Central memory CD8-positive, alpha-beta T cell (primary cell): ENCODE measurements around the gene AFM.

Source experiments
- ATAC-seq: fragments of 150-1000 bp; cut with Tn5 transposase; replicated peaks from 2 replicates; pipeline ENCODE4 v1.10.0; 2022; ENCODE audit warnings: mild to moderate bottlenecking, moderate FRiP score, moderate number of reproducible peaks; ENCODE audit not compliant: poor library complexity, severe bottlenecking; ENCODE audit errors: extremely low read depth
- DNase-seq, 2 donors: peaks; one replicate each; pipeline ENCODE4 v3.0.0; 2021; ENCODE audit warnings: low spot score in 2 of 2
- H3K27ac Mint-ChIP-seq: one replicate; pipeline ENCODE4 v1.8.0; 2022; ENCODE audit warnings: low read depth, mild to moderate bottlenecking, moderate library complexity, mixed read lengths
- H3K27me3 Mint-ChIP-seq: one replicate; pipeline ENCODE4 v1.8.0; 2022; ENCODE audit warnings: mixed read lengths
- H3K36me3 Mint-ChIP-seq: one replicate; pipeline ENCODE4 v1.8.0; 2022; ENCODE audit warnings: mild to moderate bottlenecking, moderate library complexity, mixed read lengths; ENCODE audit not compliant: insufficient read depth
- H3K4me1 Mint-ChIP-seq: one replicate; pipeline ENCODE4 v1.8.0; 2022; ENCODE audit warnings: mixed read lengths
- H3K4me3 Mint-ChIP-seq: one replicate; pipeline ENCODE4 v1.8.0; 2022; ENCODE audit warnings: mild to moderate bottlenecking, moderate library complexity, mixed read lengths
- H3K9me3 Mint-ChIP-seq: one replicate; pipeline ENCODE4 v1.8.0; 2022; ENCODE audit warnings: mixed read lengths

AFM gene

DNA sequence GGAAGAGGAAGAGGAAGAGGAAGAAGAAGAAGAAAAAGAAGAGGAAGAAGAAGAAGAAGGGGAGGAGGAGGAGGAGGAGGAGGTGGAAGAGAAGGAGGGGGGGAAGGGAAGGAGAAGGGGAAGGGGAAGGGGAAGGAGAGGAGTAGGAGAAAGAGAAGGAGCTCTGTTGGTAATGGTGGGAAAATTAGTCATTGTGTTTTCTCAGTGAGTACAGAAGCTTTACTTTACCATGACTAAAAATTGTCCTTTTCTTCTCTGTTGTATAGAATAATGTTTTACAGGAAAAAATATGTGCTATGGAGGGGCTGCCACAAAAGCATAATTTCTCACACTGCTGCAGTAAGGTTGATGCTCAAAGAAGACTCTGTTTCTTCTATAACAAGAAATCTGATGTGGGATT lies 4.1 kb downstream of the AFM start:
- Mint-ChIP-seq H3K27me3 (no peaks in the 10 kb centered on the region), H3K4me3 (no peak overlapping the region), H3K27ac (no peak overlapping the region), H3K4me1 (no peaks in the 10 kb centered on the region), H3K36me3 (no peaks in the 10 kb centered on the region), H3K9me3 (no peaks in the 10 kb centered on the region)
- DNase-seq (no peak), ATAC-seq (no peak)

DNA sequence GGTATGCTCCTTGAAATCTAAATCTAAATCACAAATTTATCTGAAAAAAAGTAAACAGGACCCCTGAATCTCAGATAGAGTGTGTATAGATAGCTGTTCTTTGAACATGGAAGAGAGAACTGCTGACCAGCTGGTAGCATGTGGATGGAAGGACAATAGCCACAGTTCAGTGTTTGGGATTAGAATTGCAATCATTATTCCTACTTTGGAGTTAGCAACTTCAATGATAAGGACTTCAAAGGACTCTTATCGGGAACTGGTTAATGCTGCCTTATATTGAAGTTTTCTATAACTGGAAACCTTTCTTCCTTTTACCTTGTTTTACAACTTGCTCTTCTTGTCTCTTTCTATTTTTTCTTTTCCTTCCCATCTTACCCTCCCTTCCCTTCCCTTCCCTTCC lies 5.0 kb downstream of the AFM start:
- H3K4me3 Mint-ChIP-seq, result no peak overlapping the region
- no peak for ATAC-seq
- no peaks in the 10 kb centered on the region for H3K4me1 Mint-ChIP-seq
- H3K36me3 Mint-ChIP-seq, result no peaks in the 10 kb centered on the region
- H3K27me3 Mint-ChIP-seq, result no peaks in the 10 kb centered on the region
- H3K27ac Mint-ChIP-seq, result no peak overlapping the region
- DNase-seq, result no peak
- H3K9me3 Mint-ChIP-seq, result no peaks in the 10 kb centered on the region

DNA sequence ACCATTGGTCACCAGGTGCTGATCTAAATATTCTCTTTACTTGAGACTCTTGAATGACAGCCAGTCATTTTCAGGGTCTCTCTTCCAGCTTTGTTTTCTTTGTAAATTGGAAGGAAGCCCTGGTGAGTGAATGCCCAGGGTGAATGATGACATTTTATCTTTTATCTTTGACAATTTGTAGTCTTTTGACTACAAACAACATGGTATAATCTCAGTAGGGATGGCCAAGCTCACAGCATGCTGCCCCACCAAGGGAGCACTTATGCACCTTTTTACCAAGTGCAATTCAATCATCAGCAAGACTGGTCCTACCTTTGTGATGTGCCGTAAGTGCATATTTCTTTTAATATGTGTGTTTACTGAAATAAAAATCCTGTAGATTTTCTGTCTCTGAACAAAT lies 5.7 kb downstream of the AFM start:
- no peak overlapping the region for H3K27ac Mint-ChIP-seq
- no peaks in the 10 kb centered on the region for H3K27me3 Mint-ChIP-seq
- no peaks in the 10 kb centered on the region for H3K9me3 Mint-ChIP-seq

DNA sequence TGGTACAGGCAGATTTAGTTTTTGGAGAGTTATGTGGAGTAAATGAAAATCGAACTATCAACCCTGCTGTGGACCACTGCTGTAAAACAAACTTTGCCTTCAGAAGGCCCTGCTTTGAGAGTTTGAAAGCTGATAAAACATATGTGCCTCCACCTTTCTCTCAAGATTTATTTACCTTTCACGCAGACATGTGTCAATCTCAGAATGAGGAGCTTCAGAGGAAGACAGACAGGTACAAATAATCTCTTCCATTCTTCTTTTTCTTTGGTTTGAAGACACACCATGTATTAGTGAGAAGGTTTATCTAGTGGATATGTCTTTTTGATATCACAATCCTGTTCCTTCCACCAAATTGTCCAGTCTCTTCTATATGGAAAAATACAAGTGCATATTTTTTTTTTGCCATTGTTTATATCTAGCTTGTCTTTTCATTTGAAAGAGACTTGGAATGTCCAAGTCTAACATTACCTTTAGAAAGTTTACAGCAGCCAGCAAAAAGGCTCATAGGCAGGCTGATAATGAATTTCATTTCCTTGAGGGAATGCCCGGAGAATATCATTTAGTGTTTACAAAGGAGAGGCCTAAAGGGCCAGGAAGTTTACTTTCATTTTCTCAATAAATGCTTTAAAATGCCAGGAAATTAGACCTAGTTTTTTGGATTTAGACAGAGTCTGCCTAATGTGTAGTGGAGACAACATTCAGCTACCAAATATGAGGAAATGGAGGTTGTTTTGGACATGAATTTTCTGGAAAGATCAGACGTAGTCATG lies 18.6 kb downstream of the AFM start:
- Mint-ChIP-seq H3K9me3 (no peaks in the 10 kb centered on the region), H3K36me3 (no peaks in the 10 kb centered on the region), H3K4me1 (no peaks in the 10 kb centered on the region), H3K27ac (no peak overlapping the region), H3K27me3 (no peaks in the 10 kb centered on the region), H3K4me3 (no peak overlapping the region)
- ATAC-seq (no peak), DNase-seq (no peak)

More for the DNA sequence above, 5.7 kb downstream of the AFM start:
- Mint-ChIP-seq H3K36me3 (no peaks in the 10 kb centered on the region), H3K4me3 (no peak overlapping the region), H3K4me1 (no peaks in the 10 kb centered on the region)
- no peak for DNase-seq
- ATAC-seq, result no peak

DNA sequence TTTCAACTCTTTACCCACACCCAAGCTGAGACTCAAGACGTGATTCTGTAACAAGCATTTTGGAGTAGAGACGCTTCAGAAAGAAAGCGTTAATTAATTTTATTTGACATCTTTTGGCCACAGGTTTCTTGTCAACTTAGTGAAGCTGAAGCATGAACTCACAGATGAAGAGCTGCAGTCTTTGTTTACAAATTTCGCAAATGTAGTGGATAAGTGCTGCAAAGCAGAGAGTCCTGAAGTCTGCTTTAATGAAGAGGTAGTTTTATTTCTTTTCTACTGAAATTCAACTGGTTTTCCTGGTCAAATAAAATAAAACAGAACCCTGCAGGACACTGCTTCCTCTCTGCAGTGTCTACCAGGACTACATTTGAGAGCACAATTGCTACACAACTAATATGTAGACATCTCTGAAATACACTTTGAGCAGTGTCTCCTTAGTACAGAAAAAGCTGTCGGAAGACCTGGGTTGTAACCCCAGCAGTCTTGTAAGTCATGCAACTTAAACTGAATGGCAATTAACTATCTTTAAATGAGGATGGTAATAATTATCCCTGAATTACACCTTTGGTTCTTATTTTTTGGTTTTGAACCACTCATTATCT lies 20.2 kb downstream of the AFM start:
- ATAC-seq (no peak), DNase-seq (no peak)
- Mint-ChIP-seq H3K9me3 (no peaks in the 10 kb centered on the region), H3K36me3 (no peaks in the 10 kb centered on the region), H3K27ac (no peak overlapping the region), H3K4me3 (no peak overlapping the region), H3K27me3 (no peaks in the 10 kb centered on the region), H3K4me1 (no peaks in the 10 kb centered on the region)

DNA sequence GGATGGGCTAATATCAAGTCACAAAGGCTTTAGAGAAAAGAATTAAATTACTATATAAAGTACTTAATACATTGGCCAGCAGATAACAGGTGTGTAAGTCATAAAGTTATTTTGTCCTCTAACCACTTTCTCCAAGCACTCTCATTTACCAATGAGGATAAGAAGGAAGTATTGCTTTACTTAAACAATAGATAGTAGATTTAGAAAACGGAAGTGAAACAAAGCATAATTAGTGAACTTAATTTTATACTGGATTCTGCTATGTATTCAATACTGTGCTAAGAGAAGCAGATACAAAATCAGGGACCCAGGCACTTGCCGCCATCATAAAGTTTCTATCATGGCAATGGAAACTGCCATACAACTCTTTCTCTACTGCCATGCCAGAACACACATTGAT lies 24.0 kb downstream of the AFM start:
- no peak for ATAC-seq
- H3K36me3 Mint-ChIP-seq, result no peaks in the 10 kb centered on the region
- H3K9me3 Mint-ChIP-seq, result no peaks in the 10 kb centered on the region
- no peak overlapping the region for H3K27ac Mint-ChIP-seq
- no peaks in the 10 kb centered on the region for H3K27me3 Mint-ChIP-seq
- no peak overlapping the region for H3K4me3 Mint-ChIP-seq
- H3K4me1 Mint-ChIP-seq, result no peaks in the 10 kb centered on the region
- no peak for DNase-seq

DNA sequence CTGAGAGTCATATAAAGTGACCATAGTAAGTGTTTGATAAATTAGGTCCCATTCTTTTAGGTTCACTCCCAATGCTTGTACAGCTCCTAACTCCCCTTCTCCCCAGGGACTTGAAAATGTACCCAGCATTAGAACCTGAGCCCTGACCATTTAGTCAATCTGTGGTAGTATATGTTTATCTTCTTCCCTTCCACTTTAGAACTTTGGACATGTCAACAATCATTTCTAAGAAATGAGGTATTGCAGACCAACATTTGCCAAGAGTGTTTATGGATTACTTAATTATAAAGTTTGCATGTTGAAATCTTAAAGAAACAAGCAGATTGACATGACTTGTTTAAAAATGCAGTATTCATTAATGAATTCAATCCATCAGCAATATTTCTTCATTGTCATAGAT lies 26.0 kb downstream of the AFM start:
- DNase-seq, result no peak
- no peak for ATAC-seq
- no peak overlapping the region for H3K27ac Mint-ChIP-seq
- H3K4me3 Mint-ChIP-seq, result no peak overlapping the region
- no peaks in the 10 kb centered on the region for H3K9me3 Mint-ChIP-seq
- no peaks in the 10 kb centered on the region for H3K27me3 Mint-ChIP-seq
- H3K4me1 Mint-ChIP-seq, result no peaks in the 10 kb centered on the region
- no peaks in the 10 kb centered on the region for H3K36me3 Mint-ChIP-seq

DNA sequence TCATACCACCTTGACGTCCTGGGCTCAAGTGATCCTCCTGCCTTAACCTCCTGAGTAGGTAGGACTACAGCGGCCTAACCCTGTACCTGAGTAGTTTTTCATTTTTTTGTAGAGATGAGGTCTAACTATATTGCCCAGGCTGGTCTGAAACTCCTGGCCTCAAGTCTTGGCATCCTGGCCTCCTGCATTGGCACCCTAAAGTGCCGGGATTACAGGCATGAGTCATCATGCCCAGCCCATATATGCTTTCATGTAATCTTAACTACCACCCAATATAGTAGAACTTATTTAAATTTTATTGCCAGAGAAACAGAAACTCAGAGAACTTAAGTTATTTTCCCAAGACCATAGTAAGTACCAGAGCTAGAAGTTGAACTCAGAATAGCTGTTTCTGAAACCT lies 27.1 kb downstream of the AFM start:
- ATAC-seq, result no peak
- Mint-ChIP-seq H3K27ac (no peak overlapping the region), H3K36me3 (no peaks in the 10 kb centered on the region)

DNA sequence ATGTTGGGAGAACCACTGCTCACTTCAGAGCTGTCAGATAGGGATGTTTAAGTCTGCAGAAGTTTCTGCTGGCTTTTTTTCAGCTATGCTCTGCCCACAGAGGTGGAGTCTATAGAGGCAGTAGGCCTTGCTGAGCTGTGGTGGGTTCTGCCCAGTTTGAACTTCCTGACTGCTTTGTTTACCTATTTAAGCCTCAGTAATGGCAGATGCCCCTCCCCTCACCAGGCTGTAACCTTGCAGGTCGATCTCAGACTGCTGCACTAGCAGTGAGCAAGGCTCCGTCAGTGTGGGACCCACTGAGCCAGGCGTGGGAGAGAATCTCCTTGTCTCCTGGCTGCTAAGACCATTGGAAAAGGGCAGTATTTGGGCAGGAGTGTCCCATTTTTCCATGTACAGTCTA lies 36.8 kb downstream of the AFM start:
- Mint-ChIP-seq H3K27me3 (no peaks in the 10 kb centered on the region), H3K4me3 (no peak overlapping the region), H3K27ac (no peak overlapping the region), H3K9me3 (peaks cover 10% of the 10 kb centered on the region), H3K36me3 (peaks cover 3% of the 10 kb centered on the region), H3K4me1 (no peaks in the 10 kb centered on the region)
- DNase-seq (no peak), ATAC-seq (no peak)

More for the DNA sequence above, 27.1 kb downstream of the AFM start:
- peaks cover under 1% of the 10 kb centered on the region for H3K9me3 Mint-ChIP-seq
- no peak overlapping the region for H3K4me3 Mint-ChIP-seq
- DNase-seq, result no peak
- no peaks in the 10 kb centered on the region for H3K27me3 Mint-ChIP-seq
- H3K4me1 Mint-ChIP-seq, result no peaks in the 10 kb centered on the region

DNA sequence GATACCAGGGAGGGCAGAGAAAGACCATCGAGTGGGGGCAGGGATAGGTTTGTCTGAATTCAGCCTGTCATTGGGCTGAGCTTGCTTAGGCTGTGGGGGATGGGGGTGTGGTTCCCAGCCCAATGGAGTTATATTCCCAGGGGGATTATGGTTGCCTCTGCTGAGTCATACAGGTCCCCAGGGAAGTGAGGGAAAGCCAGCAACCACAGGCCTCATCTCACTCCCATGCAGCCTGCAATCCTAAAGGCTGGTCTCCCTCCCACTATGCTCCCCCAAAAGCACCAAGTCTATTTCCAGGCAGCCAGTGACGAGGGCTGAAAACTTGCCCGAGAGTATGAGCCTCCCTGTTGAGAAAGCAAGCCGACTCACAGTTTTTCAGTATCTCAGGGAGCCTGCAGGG lies 39.3 kb downstream of the AFM start:
- no peak for DNase-seq
- H3K4me1 Mint-ChIP-seq, result no peaks in the 10 kb centered on the region
- no peaks in the 10 kb centered on the region for H3K9me3 Mint-ChIP-seq
- no peaks in the 10 kb centered on the region for H3K36me3 Mint-ChIP-seq
- ATAC-seq, result no peak
- no peak overlapping the region for H3K4me3 Mint-ChIP-seq
- no peak overlapping the region for H3K27ac Mint-ChIP-seq
- H3K27me3 Mint-ChIP-seq, result no peaks in the 10 kb centered on the region

DNA sequence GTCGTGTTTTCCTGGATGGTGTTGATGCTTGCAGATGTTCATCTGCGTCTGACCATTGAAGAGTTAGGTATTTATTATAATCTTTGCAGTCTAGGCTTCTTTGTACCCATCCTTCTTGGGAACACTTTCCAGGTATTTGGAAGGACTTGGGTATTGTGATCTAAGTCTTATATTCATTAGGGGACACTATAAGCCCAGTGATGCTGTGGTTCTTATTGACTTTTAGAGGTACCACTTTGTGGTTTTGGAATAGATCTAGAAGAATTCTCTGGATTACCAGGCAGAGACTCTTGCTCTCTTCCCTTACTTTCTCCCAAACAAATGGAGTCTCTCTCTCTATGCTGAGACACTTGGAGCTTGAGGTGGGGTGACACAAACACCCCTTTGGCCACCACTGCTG lies 41.6 kb downstream of the AFM start:
- H3K27ac Mint-ChIP-seq, result no peak overlapping the region
- no peaks in the 10 kb centered on the region for H3K36me3 Mint-ChIP-seq
- H3K9me3 Mint-ChIP-seq, result no peaks in the 10 kb centered on the region
- no peak overlapping the region for H3K4me3 Mint-ChIP-seq
- H3K27me3 Mint-ChIP-seq, result no peaks in the 10 kb centered on the region
- DNase-seq (no peak), ATAC-seq (no peak)
- no peaks in the 10 kb centered on the region for H3K4me1 Mint-ChIP-seq

DNA sequence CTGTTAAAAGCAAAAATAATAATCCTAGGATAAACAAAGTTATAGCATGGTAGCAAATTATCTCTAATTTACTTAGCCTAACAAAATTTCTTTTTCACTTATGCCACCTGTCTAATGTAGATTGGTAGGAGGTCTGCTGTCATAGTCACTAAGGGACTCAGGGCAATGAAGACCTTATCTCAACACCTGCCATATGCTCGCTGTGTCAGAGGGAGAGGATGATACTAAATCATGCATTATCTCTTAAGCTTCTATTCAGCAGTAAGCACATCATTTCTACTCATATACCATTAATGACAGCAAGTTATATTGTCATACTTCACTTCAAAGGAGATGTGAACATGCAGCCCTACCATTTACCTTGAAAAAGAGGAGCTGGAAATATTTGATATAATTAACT lies 44.1 kb downstream of the AFM start:
- H3K27ac Mint-ChIP-seq, result no peak overlapping the region
- H3K4me3 Mint-ChIP-seq, result no peak overlapping the region
- no peaks in the 10 kb centered on the region for H3K36me3 Mint-ChIP-seq
- no peaks in the 10 kb centered on the region for H3K9me3 Mint-ChIP-seq
- DNase-seq (no peak), ATAC-seq (no peak)
- H3K4me1 Mint-ChIP-seq, result no peaks in the 10 kb centered on the region
- no peaks in the 10 kb centered on the region for H3K27me3 Mint-ChIP-seq

DNA sequence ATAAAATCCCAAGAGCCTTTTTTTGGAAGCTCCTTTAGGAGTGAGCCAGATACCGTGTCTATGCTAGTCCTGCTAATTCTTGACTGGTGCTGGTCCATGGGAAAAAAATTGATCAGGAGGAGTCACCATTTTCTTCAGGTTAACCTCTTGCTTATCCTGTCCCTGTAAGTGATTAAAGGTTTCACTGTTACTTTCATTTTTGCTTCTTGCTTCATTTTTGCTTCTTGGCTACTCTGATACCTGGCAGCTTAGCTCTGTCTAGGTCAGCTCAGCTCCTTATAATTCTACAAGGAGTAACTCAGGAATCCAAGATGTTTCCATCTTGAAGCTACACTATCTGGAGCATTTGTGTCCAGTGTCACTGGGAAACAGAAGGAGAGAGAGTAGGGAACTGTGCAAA lies 45.7 kb downstream of the AFM start:
- H3K9me3 Mint-ChIP-seq, result no peaks in the 10 kb centered on the region
- no peak for ATAC-seq
- DNase-seq, result no peak
- H3K27ac Mint-ChIP-seq, result no peak overlapping the region
- H3K4me1 Mint-ChIP-seq, result no peaks in the 10 kb centered on the region
- H3K36me3 Mint-ChIP-seq, result no peaks in the 10 kb centered on the region
- no peaks in the 10 kb centered on the region for H3K27me3 Mint-ChIP-seq
- no peak overlapping the region for H3K4me3 Mint-ChIP-seq
